ENCODE data around the gene MORC2.

MORC2 gene

DNA sequence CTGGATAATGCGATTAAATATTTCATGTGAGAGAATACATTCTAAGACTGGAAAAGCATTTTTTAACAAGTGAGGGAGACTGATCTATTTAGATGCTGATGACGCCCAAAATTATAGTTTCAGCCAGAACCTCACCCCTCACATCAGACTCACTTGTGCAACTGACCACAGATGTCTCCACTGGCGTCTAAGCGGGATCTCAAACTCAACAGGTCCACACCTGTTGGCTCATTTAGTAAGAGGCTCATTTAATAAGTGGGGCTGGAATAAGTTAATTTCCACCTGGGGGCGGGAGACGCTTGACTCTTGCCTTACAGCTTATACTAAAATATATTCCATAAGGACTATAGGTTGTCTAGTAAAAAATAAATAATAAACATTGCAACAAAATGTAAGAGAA, 47.5 kb downstream of the MORC2 start:
- DNase-seq (ENCODE audit: low read depth in 2 of 2), result no peak

GRCh38 chr22:30920407-30920806, 48.2 kb downstream of the MORC2 start:
- DNase-seq (ENCODE audit: low read depth in 2 of 2), result peak; percentile 72 to 81

DNA sequence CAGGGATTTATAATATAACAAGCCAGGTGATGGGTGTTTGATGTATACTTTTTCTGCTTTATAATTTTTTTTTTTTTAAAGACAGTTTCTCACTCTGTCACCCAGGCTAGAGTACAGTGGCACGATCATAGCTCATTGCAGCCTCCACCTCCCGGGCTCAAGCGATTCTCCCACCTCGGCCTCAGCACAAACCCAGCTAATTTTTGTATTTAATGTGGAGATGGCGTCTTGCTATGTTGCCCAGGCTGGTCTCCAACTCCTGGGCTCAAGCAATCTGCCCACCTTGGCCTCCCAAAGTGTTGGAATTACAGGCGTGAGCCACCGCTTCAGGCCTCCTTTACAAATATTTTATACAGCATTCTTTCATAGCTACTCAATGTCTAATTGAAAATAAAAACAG, 48.6 kb downstream of the MORC2 start:
- no peak for DNase-seq (ENCODE audit: low read depth in 2 of 2)

GRCh38 chr22:30918761-30919160, 49.8 kb downstream of the MORC2 start:
- no peak for DNase-seq (ENCODE audit: low read depth in 2 of 2)

GRCh38 chr22:30910358-30910757, 58.2 kb downstream of the MORC2 start:
- no peak for DNase-seq (ENCODE audit: low read depth in 2 of 2)

DNA sequence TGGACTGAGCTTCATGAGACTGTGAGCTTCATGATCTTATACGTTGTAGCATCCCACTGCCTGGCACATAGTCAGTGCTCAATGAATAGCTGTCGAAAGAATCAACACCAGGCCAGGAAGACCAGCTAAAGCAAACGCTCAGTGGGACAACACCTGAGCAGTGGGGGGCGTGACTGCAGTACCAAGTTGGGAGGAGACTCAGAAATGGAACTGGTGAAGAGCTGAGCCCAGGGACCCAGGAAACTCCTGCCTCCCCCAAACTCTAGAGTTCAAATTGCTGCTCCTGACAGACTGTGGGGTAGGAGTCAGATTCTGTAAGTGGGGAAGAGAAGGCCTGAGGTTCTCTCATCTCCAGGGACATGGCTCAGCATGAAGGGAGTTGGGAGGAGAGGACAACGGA, 59.3 kb downstream of the MORC2 start:
- DNase-seq (ENCODE audit: low read depth in 2 of 2), result no peak

DNA sequence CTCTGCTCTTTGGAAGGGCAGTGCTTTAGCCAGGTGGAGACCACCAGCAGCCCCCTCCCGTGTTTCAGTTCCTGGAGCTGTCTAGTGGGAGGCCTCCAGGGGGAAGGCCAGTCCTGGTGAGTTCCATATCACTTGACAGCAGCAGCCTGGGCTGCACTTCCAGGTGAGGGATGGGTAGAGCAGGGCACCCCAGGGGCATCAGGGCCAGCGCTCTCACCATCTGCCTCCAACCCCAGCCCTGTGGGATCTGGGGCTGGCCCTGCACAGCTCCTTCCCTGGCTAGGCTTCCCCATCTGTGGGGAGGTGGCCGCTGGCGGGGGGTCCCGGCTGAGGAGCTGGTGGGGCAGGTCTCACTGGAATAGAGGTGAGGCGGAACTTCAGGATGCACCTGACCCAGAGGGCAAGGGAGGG, 60.5 kb downstream of the MORC2 start:
- no peak for DNase-seq (ENCODE audit: low read depth in 2 of 2)

DNA sequence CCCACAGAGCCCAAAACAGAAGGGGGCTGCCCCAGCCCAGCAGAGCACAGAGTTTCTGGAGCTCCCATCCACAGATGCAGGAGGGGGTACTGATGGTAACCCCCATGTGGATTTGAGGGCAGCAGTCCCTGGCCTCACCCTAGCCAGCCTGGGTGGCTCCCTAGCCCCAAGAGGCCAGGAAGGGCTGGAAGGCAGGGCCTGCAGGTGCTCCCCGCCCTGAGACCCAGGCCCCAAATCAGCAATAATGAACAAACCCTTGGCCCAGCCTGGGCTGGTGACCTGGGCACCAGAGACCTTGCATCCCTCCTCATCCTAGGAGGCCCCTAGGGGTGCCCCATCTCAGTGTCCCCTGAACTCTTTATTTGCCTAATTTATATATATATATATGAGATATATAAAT, 61.6 kb downstream of the MORC2 start:
- no peak for DNase-seq (ENCODE audit: low read depth in 2 of 2)

- DNase-seq (ENCODE audit: low read depth in 2 of 2), result no peak
Measured at GRCh38 chr22:30906411-30906810, 62.2 kb downstream of the MORC2 start.

GRCh38 chr22:30905696-30906341, 62.8 kb downstream of the MORC2 start:
- no peak for DNase-seq (ENCODE audit: low read depth in 2 of 2)

DNA sequence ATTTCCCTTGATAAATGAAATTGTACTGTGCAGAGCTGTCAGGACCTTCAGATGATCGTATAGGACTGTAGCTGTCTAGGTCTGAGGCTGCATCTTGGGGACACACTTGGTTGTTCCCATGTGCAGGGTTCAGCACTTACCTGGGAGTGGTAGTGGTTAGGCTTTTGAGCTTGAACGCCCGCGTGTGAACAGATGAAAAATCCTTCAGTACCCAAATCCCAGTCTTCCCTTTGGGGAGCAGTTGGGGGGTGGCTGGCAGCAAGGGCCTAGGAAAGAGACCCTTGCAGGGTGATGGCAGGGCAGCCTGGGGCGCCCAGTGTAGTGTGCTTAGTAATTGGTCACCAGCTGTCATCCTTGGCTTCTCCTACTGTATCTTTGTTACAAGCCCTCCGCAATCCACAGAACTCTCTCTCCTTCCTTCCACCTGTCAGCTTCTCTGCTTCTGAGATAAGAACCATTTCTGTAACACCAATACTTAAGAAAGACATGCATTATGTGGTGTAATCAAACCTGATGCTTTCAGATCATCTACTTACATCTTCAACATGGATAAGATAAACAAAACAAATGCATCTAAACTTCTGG, 64.6 kb downstream of the MORC2 start:
- no peak for DNase-seq (ENCODE audit: low read depth in 2 of 2)

DNA sequence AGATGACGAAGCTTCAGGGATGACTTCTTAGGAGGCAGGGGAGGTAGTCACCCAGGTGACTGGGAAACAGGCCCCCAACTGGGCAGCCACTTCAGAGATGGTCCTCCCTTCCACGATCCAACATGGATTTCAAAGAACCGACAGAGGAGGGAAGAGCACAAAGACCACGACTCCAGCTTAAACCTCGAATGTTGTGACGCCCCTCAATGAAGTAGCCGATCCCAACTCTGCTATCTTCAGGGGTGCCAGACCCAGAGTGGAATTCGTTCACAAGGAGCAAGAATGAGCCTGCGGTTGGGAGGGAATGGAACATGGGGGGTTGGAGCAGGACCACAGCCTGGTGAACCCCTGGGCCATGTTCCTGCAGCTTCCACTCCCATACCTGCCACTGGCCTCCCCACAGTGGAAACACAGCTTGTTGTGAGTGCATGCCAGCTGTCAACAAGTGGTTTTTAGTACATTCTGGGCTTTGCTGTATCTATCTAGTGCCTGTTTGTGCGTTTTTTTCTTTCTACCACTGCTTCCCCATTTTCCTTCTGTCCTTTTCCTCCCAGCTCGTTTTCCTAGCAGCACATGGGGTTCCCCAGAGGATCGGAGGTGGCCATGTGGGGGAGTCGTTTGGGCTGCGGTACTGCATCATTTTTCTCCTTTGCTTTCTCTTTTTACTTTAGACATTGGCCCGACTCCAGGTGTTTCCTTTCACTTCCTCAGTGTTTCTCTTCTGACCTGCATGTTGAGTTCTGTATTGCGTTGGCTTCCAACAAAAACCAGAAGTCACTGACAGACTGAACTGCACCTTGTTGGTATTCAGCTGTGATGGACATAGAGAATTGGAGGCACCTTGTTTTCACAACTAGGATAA, 65.8 kb downstream of the MORC2 start:
- no peak for DNase-seq (ENCODE audit: low read depth in 2 of 2)

- DNase-seq (ENCODE audit: low read depth in 2 of 2), result no peak
Measured at GRCh38 chr22:30894371-30894740, 74.2 kb downstream of the MORC2 start.

DNA sequence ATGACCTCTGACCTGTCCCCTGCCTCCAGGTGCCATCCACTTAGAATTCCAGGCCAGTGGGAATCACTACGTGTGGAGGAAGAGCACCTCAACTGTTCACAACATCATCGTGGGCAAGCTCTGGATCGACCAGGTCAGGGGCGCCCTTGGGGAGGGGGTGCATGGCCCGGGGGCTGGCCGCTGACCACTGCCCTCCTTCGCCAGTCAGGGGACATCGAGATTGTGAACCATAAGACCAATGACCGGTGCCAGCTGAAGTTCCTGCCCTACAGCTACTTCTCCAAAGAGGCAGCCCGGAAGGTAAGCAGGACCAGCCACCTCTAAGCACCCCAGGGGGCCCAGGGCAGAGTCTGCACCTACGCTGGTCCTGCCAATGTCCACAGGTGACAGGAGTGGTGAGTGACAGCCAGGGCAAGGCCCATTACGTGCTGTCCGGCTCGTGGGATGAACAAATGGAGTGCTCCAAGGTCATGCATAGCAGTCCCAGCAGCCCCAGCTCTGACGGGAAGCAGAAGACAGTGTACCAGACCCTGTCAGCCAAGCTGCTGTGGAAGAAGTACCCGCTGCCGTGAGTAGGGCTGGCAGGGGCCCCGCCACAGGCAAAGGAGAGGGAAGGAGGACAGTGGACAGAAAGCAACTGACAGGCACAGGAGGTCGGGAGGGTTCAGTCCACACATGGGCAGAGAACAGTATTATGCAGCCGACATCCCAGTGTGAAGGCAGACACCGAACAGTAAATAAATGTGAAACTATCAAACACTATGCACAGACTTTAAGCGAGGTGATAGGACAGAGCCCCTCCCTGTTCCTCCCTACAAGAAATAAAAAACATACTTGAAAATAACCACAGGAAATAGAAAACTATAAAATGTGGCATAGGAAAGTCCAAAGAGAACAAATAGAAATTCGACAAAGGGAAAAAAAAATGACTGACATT, 74.9 kb downstream of the MORC2 start:
- DNase-seq (ENCODE audit: low read depth in 2 of 2), result no peak

- no peak for DNase-seq (ENCODE audit: low read depth in 2 of 2)
Measured at GRCh38 chr22:30892731-30893221, 75.8 kb downstream of the MORC2 start.

DNA sequence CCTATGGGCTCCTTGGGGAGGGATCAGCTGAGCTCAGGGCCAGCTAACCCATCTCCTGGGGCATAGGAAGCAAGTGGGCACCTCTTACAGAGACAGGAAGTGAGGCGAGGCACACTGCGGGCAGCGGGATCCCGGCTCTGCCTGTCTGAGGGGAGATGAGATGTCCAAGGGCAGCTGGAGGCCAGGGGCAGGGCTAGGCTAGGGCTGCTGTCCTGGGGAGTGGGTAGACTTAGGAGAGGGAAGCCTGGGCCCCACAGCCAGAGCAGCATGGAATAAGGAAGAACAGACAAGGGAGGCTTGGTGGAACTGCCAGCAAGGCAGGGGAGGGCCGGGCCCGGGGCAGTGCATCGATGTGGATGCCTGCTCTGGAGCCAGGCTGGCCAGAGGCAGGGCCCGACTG, 76.3 kb downstream of the MORC2 start:
- no peak for DNase-seq (ENCODE audit: low read depth in 2 of 2)

- no peak for DNase-seq (ENCODE audit: low read depth in 2 of 2)
Measured at GRCh38 chr22:30891781-30892180, 76.8 kb downstream of the MORC2 start.

DNA sequence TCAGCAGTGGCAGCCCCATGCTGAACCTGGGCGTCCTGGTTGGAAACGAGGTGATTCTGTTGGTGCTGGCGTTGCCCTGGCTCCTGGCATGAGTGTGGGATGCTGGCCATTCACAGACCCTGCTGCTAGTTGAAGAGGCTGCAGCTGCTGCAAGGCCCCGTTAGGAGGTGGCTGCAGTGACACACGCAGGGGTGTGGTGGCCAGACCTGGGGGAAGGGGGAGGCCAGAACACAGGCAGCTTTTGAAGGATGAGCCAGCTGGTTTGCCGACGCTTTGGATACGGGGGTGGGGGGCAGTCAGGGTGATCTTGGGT, 77.2 kb downstream of the MORC2 start:
- DNase-seq (ENCODE audit: low read depth in 2 of 2), result no peak

DNA sequence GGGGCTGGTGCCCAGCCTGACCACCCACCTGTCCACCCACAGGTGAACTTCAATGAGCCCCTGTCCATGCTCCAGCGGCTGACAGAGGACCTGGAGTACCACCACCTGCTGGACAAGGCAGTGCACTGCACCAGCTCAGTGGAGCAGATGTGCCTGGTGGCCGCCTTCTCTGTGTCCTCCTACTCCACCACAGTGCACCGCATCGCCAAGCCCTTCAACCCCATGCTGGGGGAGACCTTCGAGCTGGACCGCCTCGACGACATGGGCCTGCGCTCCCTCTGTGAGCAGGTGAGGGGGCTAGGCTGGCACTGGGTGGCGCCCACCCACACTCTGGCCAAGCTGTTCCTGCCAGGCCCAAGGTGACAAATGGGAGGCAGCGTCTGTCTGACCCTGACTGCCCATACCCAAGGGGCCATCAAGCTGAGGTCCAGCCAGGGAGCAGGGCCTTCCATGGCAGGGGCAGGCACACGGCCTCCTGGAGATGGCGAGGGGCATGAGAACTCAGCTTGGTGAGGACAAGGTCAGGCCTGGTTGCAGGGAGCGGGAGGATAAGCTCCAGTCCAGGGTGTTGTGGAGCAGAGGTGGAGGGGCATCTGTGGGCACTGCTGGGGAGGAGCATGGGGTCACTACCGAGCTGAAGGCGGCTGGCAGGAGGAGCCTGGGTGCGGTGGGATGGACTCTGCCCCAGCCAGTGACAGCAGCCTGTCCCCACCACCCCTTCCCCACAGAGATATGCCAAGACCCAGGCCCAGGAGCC, 77.7 kb downstream of the MORC2 start:
- peak in 1 of 2 donors; percentile 14 for DNase-seq (ENCODE audit: low read depth in 2 of 2)

- DNase-seq (ENCODE audit: low read depth in 2 of 2), result no peak
Measured at GRCh38 chr22:30889996-30890480, 78.5 kb downstream of the MORC2 start.

Data from stimulated activated CD4-positive, alpha-beta T cell treated with anti-CD3 and anti-CD28 coated beads, Interleukin-15, amount 100 ng/mL, for 48 hours (primary cell).